Measurements from ENCODE around the gene EFEMP2.

DNA sequence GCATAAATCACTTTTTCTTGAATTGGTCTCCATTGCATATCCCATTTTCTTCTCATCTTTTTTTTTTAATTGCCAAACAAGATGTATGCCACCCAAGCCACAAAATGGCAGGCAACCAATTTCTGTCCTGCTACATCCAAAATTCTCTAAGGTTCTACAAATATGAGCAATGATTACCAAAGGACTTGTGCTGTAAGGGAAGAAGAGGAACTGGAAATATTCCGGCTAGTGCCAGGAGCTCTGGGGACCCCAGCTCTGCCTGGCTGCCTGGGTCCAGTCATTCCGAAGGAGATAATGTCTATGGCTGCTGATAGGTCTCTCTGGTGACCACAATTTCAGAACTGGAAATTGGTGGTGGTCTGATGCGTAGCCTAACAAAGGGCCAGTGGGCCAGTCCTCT is 55.9 kb downstream of the EFEMP2 start:
- TF ChIP-seq, protein P1, sequence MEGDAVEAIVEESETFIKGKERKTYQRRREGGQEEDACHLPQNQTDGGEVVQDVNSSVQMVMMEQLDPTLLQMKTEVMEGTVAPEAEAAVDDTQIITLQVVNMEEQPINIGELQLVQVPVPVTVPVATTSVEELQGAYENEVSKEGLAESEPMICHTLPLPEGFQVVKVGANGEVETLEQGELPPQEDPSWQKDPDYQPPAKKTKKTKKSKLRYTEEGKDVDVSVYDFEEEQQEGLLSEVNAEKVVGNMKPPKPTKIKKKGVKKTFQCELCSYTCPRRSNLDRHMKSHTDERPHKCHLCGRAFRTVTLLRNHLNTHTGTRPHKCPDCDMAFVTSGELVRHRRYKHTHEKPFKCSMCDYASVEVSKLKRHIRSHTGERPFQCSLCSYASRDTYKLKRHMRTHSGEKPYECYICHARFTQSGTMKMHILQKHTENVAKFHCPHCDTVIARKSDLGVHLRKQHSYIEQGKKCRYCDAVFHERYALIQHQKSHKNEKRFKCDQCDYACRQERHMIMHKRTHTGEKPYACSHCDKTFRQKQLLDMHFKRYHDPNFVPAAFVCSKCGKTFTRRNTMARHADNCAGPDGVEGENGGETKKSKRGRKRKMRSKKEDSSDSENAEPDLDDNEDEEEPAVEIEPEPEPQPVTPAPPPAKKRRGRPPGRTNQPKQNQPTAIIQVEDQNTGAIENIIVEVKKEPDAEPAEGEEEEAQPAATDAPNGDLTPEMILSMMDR (IDR thresholded peaks at IDR 0.05), result no peak
- no peak for TF ChIP-seq ZFX (IDR thresholded peaks at IDR 0.05; ENCODE audit: borderline replicate concordance)

Data from 22Rv1 (cell line).